Stromal cell of bone marrow (primary cell): ENCODE data around the gene CSNK1D.

Source experiments
- DNase-seq: peaks from one replicate; pipeline ENCODE4 v3.0.0-alpha.2; 2012; ENCODE audit warnings: low read depth

Gene CSNK1D

DNA sequence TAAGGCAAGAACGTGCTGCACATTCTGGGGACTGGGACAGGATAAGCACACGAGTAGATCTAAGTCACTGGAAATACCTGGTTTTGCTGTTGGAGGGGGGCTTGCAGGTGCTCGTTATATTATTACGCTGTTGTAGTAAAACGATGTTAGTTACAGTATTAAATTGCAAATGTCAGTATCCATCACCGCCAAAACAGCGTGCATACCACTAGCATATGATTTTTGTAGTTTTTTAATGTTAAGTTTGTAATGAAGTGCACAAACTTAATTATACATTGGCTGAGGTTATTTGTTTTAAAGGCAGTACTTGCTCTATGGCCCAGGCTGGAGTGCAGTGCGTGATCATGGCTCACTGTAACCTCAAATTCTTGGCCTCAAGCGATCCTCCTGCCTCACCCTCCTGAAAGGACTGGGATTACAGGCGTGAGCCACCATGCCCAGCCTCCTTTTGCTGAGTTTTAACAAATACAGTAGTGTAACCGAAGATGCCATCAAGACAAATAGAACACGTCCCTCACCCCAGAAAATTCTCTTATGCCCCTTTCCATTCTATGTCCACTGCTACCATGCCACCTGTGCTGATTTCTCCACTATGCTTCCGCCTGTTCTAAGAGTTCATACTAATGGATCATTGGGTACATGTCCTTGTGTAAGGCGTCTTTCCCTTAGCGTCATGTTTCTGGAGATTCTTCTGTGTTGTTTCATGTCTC lies 20.7 kb upstream of the CSNK1D start:
- no peak for DNase-seq

- DNase-seq: peak; percentile 97
Observed at GRCh38 chr17:82292251-82293154, 19.0 kb upstream of the CSNK1D start.

DNA sequence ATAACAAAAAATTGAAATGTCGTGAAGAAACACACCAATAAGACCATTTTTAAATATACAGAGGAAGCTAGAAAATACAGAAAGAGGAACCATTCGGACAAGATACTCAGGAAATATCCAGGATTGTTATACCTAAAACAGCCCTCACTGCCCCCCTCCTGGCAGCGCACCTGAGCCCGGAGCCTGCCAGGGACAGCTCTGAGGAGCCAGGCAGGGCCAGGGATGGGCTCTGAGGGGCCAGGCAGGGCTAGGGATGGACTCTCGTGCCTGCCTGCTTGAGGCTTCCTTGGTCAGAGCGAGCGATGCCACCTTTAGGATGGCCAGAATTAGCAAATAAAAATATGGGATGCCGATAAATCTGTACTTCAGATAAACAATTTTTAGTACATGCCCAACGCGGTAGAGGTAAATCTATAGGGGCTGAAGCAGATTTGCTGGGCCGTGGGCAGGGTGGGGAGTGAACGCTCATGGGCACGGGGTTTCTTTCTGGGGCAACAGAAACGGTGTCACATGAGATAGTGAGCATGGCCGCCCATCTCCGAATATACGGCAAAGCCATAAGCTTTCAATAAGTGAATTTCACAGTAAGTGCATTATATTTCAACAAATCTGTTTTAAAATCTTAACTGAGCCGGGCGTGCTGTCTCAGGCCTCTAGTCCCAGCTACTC lies 18.2 kb upstream of the CSNK1D start:
- DNase-seq: no peak

DNA sequence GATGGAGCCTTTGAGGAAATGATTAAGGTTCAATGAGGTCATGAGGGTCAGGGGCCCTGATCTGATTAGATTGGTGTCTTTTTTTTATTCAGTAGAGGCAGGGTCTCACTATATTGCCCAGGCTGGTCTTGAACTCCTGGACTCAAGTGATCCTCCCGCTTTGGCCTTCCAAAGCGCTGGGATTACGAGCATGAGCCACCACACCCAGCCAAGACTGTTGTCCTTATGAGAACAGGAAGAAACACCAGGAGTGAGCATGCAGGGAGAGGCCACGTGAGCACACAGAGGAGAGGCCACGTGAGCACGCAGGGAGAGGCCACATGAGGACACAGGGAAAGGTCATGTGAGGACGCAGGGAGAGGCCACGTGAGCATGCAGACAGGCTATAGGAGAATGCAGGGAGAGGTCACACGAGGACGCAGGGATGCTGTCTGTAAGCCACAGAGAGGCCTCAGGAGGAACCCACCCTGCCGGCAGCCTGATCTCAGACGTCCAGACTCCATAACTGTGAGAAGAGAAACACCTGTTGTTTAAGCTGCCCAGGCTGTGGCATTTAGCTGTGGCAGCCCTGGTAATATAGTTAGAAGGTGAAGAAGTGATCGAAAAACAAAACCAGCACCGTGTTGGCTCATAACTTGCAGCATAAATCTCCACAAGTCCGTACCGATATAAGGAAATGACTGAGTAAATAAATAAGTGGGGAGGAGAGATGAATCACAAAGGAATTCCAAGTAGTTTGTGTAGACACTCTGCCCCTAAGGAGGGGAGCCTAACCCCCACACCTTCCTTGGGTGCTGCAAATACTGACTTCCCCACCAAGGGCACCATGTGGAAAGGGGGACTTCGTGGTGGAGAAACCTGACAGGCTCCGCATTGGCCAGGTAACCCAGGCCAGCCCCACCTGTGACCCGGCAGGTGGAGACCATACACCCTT lies 14.6 kb upstream of the CSNK1D start:
- DNase-seq: peak; percentile 55

GRCh38 chr17:82287013-82287867 lies 13.7 kb upstream of the CSNK1D start:
- DNase-seq: no peak

DNA sequence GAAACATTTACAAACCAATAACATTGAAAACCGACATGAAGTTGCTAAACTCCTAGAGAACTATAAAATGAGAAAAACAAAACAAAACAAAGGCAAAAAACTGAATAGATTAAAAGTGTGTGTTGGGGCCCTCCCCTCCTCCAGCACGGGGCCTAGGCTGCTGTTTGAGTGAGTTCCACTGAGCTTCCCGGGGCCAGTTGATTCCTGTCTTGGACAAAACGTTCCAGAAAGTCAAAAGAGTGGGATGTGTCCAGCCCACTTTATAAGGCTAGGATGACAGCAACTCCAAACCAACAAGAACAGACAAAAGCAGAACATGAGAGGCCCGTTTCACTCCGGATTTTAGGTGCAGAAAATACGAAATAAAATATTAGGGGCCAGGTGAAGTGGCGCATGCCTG lies 11.6 kb upstream of the CSNK1D start:
- no peak for DNase-seq

GRCh38 chr17:82283208-82283749 lies 9.8 kb upstream of the CSNK1D start:
- no peak for DNase-seq

GRCh38 chr17:82282239-82283207 lies 9.0 kb upstream of the CSNK1D start:
- no peak for DNase-seq

DNA sequence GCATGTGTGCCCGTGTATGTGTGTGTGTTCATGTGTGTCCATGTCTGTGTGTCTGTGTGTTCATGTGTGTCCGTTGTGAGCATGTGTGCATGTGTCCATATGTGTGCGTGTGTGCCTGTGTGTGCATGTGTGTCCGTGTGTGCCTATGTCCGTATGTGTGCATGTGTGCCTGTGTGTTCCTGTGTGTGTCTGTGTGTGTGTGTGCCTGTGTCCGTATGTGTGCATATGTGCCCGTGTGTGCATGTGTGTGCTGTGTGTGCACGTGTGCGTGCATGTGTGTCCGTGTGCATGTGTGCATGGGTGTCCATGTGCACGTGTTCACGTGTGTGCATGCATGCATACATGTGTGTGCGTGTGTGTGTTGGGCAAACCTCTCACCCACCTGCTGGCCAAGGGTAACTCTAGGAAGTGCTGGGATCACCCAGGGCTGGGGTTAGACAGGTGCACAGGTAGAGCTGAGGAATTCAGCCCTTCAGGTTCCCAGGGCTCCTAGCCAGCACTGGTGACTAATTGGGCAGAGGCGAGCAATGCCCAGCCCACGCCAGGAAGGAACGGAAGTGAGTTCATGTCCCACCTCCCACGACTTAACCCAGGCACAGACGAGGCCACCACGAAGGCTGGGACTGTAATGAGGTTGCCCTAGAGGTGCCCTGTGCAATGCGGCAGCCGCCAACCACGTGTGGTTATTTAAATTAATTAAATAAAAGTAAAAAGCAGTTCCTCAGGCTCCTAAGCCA lies 8.2 kb upstream of the CSNK1D start:
- DNase-seq: no peak

DNA sequence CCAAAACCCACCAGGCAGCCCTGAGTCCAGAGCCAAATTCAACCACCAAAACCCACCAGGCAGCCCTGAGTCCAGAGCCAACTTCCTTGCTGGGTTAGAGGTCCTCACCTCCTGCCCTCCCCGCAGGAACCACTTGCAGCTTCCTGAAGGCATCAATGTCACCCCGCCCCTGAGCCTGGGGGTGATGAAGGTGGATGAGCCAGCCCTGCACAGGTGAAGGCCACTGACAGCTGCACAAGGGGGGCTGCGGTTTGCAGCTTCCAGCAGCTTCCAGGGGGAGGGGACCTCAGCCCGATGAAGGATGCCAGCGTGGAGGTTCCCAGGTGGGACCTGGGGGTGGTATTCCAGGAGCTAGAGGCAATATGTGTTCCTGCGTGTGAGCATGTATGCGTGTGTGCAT lies 7.6 kb upstream of the CSNK1D start:
- no peak for DNase-seq

DNA sequence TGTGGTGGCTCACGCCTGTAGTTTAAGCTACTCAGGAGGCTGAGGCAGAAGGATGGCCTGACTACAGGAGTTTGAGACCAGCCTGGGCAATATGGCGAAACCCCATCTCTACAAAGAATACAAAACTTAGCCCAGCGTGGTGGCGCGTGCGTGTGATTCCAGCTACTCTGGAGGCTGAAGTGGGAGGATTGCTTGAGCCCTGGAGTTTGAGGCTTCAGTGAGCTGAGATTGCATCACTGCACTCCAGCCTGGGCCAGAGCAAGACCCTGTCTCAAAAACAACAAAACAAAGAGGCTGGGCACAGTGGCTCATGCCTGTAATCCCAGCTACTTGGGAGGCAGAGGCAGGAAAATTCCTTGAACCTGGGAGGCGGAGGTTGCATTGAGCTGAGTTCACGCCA lies 7.0 kb upstream of the CSNK1D start:
- DNase-seq: no peak

- DNase-seq: no peak
Observed at GRCh38 chr17:82278786-82279391, 5.4 kb upstream of the CSNK1D start.

- DNase-seq: no peak
Observed at GRCh38 chr17:82278308-82278707, 4.8 kb upstream of the CSNK1D start.

- DNase-seq: no peak
Observed at GRCh38 chr17:82277851-82278250, 4.4 kb upstream of the CSNK1D start.

DNA sequence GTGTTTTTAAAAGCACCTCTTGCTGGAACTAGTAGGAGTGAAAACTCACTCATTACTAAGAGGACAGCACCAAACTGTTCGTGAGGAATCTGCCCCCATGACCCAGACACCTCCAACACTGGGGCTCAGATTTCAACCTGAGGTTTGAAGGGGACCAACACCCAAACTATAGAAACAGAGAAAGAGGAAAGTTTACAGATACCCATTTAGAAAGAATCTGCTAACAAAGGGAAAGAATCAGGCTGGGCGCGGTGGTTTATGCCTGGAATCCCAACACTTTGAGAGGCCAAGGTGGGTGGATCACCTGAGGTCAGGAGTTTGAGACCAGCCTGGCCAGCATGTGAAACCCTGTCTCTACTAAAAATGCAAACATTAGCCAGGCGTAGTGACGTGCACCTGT lies 3.4 kb upstream of the CSNK1D start:
- DNase-seq: no peak

DNA sequence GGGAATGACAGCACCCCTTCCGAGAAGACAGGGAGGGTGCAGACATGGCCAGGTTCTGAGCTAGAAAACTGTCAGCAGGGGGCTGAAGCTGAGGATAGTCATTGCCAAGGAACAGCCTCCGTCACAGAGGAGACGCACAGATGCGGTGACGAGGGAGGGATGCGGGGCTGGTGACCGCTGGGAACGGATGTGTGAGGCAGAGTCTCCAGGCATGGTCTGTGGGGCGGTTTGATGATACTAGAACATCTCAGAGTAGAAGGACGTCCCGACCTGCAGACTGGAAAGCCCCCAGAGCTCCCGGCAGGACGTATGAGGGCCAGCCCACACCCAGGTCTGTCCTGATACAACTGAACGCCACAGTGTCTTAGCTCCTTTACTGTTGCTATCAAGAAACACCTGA lies 1.8 kb upstream of the CSNK1D start:
- no peak for DNase-seq

DNA sequence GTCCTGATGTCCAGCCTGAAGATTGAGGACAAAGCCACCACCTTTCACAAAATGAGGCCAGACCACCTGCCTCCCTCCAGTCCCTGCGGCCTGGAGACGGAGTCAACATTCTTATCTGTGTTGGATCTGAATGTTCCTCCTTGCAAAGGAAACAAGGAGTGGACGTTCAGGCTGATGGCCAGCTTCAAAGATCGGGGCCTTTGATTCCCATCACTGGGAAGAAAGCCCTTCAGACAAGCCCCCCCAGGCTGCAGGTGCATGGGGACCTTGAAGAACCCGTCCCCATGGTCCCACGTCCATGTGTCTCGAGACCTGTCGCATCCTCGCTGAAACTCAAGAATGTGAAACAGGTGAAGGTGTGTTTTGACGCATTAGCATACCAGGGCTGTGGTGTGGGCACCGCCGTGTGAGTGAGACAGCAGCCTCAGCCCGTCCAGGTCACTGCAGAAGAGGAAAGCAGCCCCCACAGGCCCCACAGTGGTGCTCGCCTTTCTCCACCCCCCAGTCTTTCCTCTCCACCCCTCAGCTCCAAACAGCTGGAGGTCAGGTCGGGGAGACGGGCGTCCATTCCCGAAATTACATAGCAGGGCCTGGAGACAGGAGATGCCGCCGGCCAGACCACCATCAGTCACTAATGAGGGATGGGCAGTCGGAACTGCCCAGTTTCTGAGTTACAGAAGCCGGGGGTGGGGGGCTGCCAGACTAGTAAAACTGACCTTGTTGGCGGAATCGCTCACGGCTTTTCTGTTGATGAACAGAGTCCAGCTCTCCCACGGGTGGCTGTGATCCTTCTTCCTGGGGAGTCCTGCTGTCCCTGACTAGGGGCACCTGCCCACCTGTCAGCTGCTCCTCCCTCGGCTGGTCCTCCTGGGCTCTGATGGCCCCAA lies 877 bp upstream of the CSNK1D start:
- no peak for DNase-seq
